ENCODE data around the gene PGA3.
"Not testable (repeated sequence)": the region's sequence is repeated elsewhere in the genome, so short reads cannot be mapped to it uniquely, and the experiment has no call there.

PGA3 gene

GRCh38 chr11:61250796-61251765, 47.8 kb downstream of the PGA3 start:
- DNase-seq (ENCODE audit: low read depth in 2 of 2) = not testable (repeated sequence)

GRCh38 chr11:61252332-61252731, 49.0 kb downstream of the PGA3 start:
- DNase-seq (ENCODE audit: low read depth in 2 of 2) = not testable (repeated sequence)

GRCh38 chr11:61254403-61255025, 51.2 kb downstream of the PGA3 start:
- peak in 1 of 2 donors; percentile 48 for DNase-seq (ENCODE audit: low read depth in 2 of 2)

GRCh38 chr11:61256710-61257482, 53.6 kb downstream of the PGA3 start:
- DNase-seq (ENCODE audit: low read depth in 2 of 2) = no peak

DNA sequence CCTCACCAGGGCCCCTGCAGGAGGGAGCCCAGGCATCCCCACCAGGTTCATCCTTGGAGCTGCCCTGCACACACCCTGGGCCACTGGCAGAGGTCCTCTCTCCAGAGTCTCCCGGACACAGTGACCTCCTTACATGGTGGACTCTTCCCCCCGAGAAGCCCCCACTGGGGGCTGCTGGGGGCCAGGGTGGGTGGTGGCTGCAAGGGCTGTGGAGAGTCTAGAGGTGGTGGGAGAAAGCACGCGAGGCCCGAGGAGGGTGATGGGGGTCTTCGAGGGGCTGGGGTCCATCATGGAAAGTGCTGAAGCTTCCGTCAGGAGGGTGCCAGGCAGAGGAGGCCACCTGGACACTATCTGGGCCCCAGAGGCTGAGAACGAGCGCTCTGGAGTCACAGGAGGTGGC, 55.2 kb downstream of the PGA3 start:
- no peak for DNase-seq (ENCODE audit: low read depth in 2 of 2)

DNA sequence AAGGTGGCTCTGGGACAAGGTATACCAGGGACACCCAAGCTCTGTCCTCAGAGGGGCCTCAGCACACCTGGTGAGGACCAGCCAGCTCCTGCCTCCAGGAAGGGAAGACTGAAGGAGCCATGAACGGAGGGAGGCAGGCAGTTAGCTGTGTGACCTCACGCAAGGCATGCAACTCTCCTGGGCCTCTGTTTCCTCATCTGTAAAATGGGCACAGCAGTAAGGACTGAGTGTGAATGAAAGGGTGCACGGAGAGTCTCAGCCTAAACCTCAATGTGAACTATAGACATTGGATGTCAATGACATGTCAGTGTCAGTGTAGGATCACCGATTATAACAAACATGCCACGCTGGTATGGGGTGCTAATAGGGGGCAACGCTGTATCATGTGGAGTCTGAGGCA, 56.0 kb downstream of the PGA3 start:
- no peak for DNase-seq (ENCODE audit: low read depth in 2 of 2)
